Neural cell (in vitro differentiated cells): Measurements from ENCODE around the gene CPA2. TPM values are rescaled to one million over a fixed set of nuclear protein-coding genes. Genes with fewer than 3 reads are reported as not detected.

Experiments used
- H2AFZ ChIP-seq: fragments of 200-600, 300-800 bp; sonication (generic), shearing (Covaris generic); 2 replicates; pipeline ENCODE4 v1.6.0; 2014; ENCODE audit warnings: low read depth, mild to moderate bottlenecking, antibody characterized with exemption, low read length, moderate library complexity
- H3F3A ChIP-seq: fragments of 200-600 bp; shearing (Covaris generic); 2 replicates; pipeline ENCODE4 v1.6.1; 2016; ENCODE audit warnings: mild to moderate bottlenecking, moderate library complexity, mixed read lengths, antibody characterized with exemption, low read length; ENCODE audit not compliant: insufficient read depth, poor library complexity, severe bottlenecking
- H3K27ac ChIP-seq: fragments of 200-600, 300-800 bp; sonication (generic), shearing (Covaris generic); 2 replicates; pipeline ENCODE4 v1.5.1; 2014; ENCODE audit warnings: mild to moderate bottlenecking, low read length, moderate library complexity
- H3K27me3 ChIP-seq: fragments of 300-800, 200-600 bp; sonication (generic), shearing (Covaris generic); 2 replicates; pipeline ENCODE4 v1.6.0; 2014; ENCODE audit warnings: mild to moderate bottlenecking, low read depth, low read length, moderate library complexity; ENCODE audit not compliant: insufficient read depth
- H3K36me3 ChIP-seq: fragments of 300-800, 200-600 bp; sonication (generic), shearing (Covaris generic); 2 replicates; pipeline ENCODE4 v1.5.1; 2014; ENCODE audit warnings: mild to moderate bottlenecking, antibody characterized with exemption, low read length, moderate library complexity; ENCODE audit not compliant: insufficient read depth
- H3K4me2 ChIP-seq: fragments of 300-800, 200-600 bp; sonication (generic), shearing (Covaris generic); 2 replicates; pipeline ENCODE4 v1.6.0; 2014; ENCODE audit warnings: mild to moderate bottlenecking, low read length
- H3K4me3 ChIP-seq: fragments of 300-800, 200-600 bp; sonication (generic), shearing (Covaris generic); 2 replicates; pipeline ENCODE4 v1.5.1; 2014; ENCODE audit warnings: mild to moderate bottlenecking, low read length, moderate library complexity
- H3K79me2 ChIP-seq: fragments of 200-600 bp; shearing (Covaris generic); replicated peaks from 2 replicates; pipeline ENCODE4 v1.6.0; 2014; ENCODE audit warnings: mild to moderate bottlenecking, low read length, moderate library complexity; ENCODE audit not compliant: insufficient read depth
- H3K9ac ChIP-seq: fragments of 300-800, 200-600 bp; sonication (generic), shearing (Covaris generic); 2 replicates; pipeline ENCODE4 v1.6.1; 2016; ENCODE audit warnings: mild to moderate bottlenecking, low read length, mixed read lengths
- H3K9me2 ChIP-seq: fragments of 200-600 bp; shearing (Covaris generic); 2 replicates; pipeline ENCODE4 v1.6.1; 2016; ENCODE audit warnings: mild to moderate bottlenecking, low read length, mixed read lengths; ENCODE audit not compliant: insufficient read depth
- H3K9me3 ChIP-seq: fragments of 200-600, 300-800 bp; sonication (generic), shearing (Covaris generic); 2 replicates; pipeline ENCODE4 v1.6.1; 2016; ENCODE audit warnings: mild to moderate bottlenecking, mixed run types, low read length, moderate library complexity, mixed read lengths
- H4K20me1 ChIP-seq: fragments of 200-600 bp; shearing (Covaris generic); 2 replicates; pipeline ENCODE4 v1.6.1; 2016; ENCODE audit warnings: mild to moderate bottlenecking, mixed run types; ENCODE audit not compliant: insufficient read depth
- CTCF ChIP-seq: fragments of 450-650 bp; IDR thresholded peaks from 2 replicates; pipeline ENCODE4 v1.5.1; 2014; ENCODE audit warnings: antibody characterized with exemption, mild to moderate bottlenecking, moderate library complexity; ENCODE audit not compliant: poor library complexity, severe bottlenecking
- EP300 ChIP-seq: fragments of 450-650 bp; conservative IDR thresholded peaks from 2 replicates; pipeline ENCODE4 v1.6.1; 2014; ENCODE audit warnings: antibody characterized with exemption, mild to moderate bottlenecking, moderate library complexity; ENCODE audit not compliant: poor library complexity, severe bottlenecking
- EZH2 ChIP-seq: fragments of 200-600, 300-800 bp; shearing (Covaris generic), sonication (generic); IDR thresholded peaks from 2 replicates; pipeline ENCODE4 v1.6.1; 2014; ENCODE audit warnings: antibody characterized with exemption, low read length, borderline replicate concordance, mild to moderate bottlenecking; ENCODE audit not compliant: insufficient read depth, poor library complexity, severe bottlenecking
- MXI1 ChIP-seq: fragments of 450-650 bp; conservative IDR thresholded peaks from 2 replicates; pipeline ENCODE4 v1.6.1; 2014; ENCODE audit warnings: antibody characterized with exemption, mild to moderate bottlenecking; ENCODE audit not compliant: poor library complexity, severe bottlenecking
- POLR2AphosphoS5 ChIP-seq: IDR thresholded peaks from 2 replicates; pipeline ENCODE4 v1.6.1; 2012
- RAD21 ChIP-seq: fragments of 450-650 bp; conservative IDR thresholded peaks from 2 replicates; pipeline ENCODE4 v1.6.1; 2014; ENCODE audit warnings: antibody characterized with exemption, mild to moderate bottlenecking, moderate library complexity
- REST ChIP-seq: IDR thresholded peaks from 2 replicates; pipeline ENCODE4 v1.6.1; 2012; ENCODE audit warnings: borderline replicate concordance
- SMC3 ChIP-seq: fragments of 450-650 bp; conservative IDR thresholded peaks from 2 replicates; pipeline ENCODE4 v1.6.1; 2014; ENCODE audit warnings: antibody characterized with exemption, mild to moderate bottlenecking, moderate library complexity; ENCODE audit not compliant: poor library complexity
- TAF1 ChIP-seq: IDR thresholded peaks from 2 replicates; pipeline ENCODE4 v1.6.1; 2012; ENCODE audit warnings: low read depth
- polyA minus RNA-seq: library from RNA; depleted of rRNA, polyadenylated mRNA; stranded (reverse); fragments of >200 nt; gene quantifications from 2 replicates; pipeline ENCODE4 v1.2.3, GENCODE V29; 2014
- polyA plus RNA-seq: library from polyadenylated mRNA; depleted of rRNA; stranded (reverse); fragments of >200 nt; gene quantifications from 2 replicates; pipeline ENCODE4 v1.2.3, GENCODE V29; 2014

The CPA2 gene
- polyA plus RNA-seq (0.41 TPM in 1 of 2 replicates, not detected in the other), polyA minus RNA-seq (not detected in 2 replicates)

- Histone ChIP-seq H3K4me3 (no peak within 1 kb of the TSS), H3K4me2 (no peak within 1 kb of the TSS), H2AFZ (no peak within 1 kb of the TSS), H3K9ac (no peak within 1 kb of the TSS), H4K20me1 (no peaks in the 10 kb centered on the region), H3F3A (no peaks in the 10 kb centered on the region), H3K27me3 (no peaks in the 10 kb centered on the region), H3K27ac (no peak within 1 kb of the TSS), H3K9me3 (no peaks in the 10 kb centered on the region), H3K9me2 (no peaks in the 10 kb centered on the region), H3K79me2 (no peaks in the 10 kb centered on the region), H3K36me3 (no peaks in the 10 kb centered on the region)
- TF ChIP-seq RAD21 = no peak
- TF ChIP-seq EP300 = no peak
Observed at GRCh38 chr7:130266258-130266960, at the start of gene CPA2. Gene CPA2, plus strand, starts transcription at chr7:130266863. Its CDS starts 19 bp downstream, at chr7:130266882.

- H3K36me3 ChIP-seq = no peaks in the 10 kb centered on the region
- no peaks in the 10 kb centered on the region for H3F3A ChIP-seq
- no peak overlapping the region for H3K4me2 ChIP-seq
- TF ChIP-seq POLR2AphosphoS5 (no peak), REST (no peak), RAD21 (no peak), SMC3 (no peak), MXI1 (no peak), CTCF (no peak), EP300 (no peak), TAF1 (no peak), EZH2 (no peak)
- no peaks in the 10 kb centered on the region for H3K9me3 ChIP-seq
- H3K9ac ChIP-seq = no peak overlapping the region
- no peaks in the 10 kb centered on the region for H4K20me1 ChIP-seq
- H3K27me3 ChIP-seq = no peaks in the 10 kb centered on the region
- H2AFZ ChIP-seq = no peak overlapping the region
- H3K4me3 ChIP-seq = no peak overlapping the region
- H3K9me2 ChIP-seq = no peaks in the 10 kb centered on the region
- no peak overlapping the region for H3K27ac ChIP-seq
- H3K79me2 ChIP-seq = no peaks in the 10 kb centered on the region
Observed at GRCh38 chr7:130218806-130219620, 47.6 kb upstream of the CPA2 start.
